Bronchial epithelial cell (primary cell): Measurements from ENCODE around the gene TMEM132D. TPM values are rescaled to one million over a fixed set of nuclear protein-coding genes. Genes with fewer than 3 reads are reported as not detected.
"Not testable (repeated sequence)": the region's sequence is repeated elsewhere in the genome, so short reads cannot be mapped to it uniquely, and the experiment has no call there.

Experiments
- DNase-seq: peaks from one replicate; pipeline ENCODE4 v3.0.0-alpha.2; 2010; ENCODE audit warnings: low read depth
- FAIRE-seq: peaks from 2 replicates; lab custom pipeline; 2011; peaks lifted over from hg19 to GRCh38; lab: Jason Lieb, UNC
- H3K27me3 ChIP-seq: 2 replicates; pipeline ENCODE4 v1.5.1; 2011; ENCODE audit warnings: low read length; ENCODE audit not compliant: control insufficient read depth, insufficient read depth
- H3K36me3 ChIP-seq: 2 replicates; pipeline ENCODE4 v1.5.1; 2011; ENCODE audit warnings: low read length; ENCODE audit not compliant: control insufficient read depth, insufficient read depth
- H3K4me3 ChIP-seq: 2 replicates; pipeline ENCODE4 v1.5.1; 2011; ENCODE audit warnings: mild to moderate bottlenecking, low read depth, low read length, control low read depth
- CTCF ChIP-seq: IDR thresholded peaks from 2 replicates; pipeline ENCODE4 v1.5.1; 2011; ENCODE audit warnings: mild to moderate bottlenecking, moderate library complexity, low read length, control low read depth, inconsistent platforms; ENCODE audit not compliant: insufficient read depth, severe bottlenecking
- total RNA-seq: library from RNA; depleted of rRNA; stranded (reverse); fragments of >200 nt; gene quantifications from 2 replicates; pipeline ENCODE4 v1.2.1, GENCODE V29; 2014

TMEM132D gene
- total RNA-seq, 1 donor from 2014 or later: not detected

- FAIRE-seq (no peak), DNase-seq (no peak)
- no peaks in the 10 kb centered on the region for H3K36me3 ChIP-seq
- peaks cover 2% of the 10 kb centered on the region for H3K27me3 ChIP-seq
- no peak for TF ChIP-seq CTCF
- H3K4me3 ChIP-seq: no peak overlapping the region
These were observed 1.3 kb downstream of the TMEM132D start for GRCh38 chr12:129902371-129903091.

GRCh38 chr12:129901254-129901653 lies 2.6 kb downstream of the TMEM132D start:
- FAIRE-seq (no peak), DNase-seq (peak; percentile 68)
- TF ChIP-seq CTCF: no peak
- H3K27me3 ChIP-seq: peaks cover 2% of the 10 kb centered on the region
- no peak overlapping the region for H3K4me3 ChIP-seq
- H3K36me3 ChIP-seq: no peaks in the 10 kb centered on the region

DNA sequence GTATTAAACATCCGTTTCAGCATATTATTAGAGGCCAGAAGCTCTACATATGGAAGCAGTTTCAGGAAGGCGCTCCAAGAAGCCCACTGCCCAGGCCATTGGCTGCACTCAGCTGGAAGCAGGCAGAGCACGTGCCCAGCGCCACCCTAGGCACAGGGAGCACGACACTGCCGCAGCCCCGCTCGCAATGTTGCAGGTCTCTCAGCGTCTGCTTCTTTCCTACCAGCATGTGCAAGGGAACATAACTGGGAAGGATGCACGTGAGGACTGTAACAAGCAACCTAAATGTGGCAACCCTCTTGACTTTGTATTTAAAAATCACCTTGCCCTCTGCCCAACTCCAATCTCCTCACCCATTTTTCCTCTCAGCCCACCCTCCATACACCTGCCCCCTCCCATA lies 3.5 kb downstream of the TMEM132D start:
- Histone ChIP-seq H3K36me3 (no peaks in the 10 kb centered on the region), H3K27me3 (peaks cover 2% of the 10 kb centered on the region), H3K4me3 (no peak overlapping the region)
- DNase-seq: no peak
- no peak for FAIRE-seq
- TF ChIP-seq CTCF: no peak

DNA sequence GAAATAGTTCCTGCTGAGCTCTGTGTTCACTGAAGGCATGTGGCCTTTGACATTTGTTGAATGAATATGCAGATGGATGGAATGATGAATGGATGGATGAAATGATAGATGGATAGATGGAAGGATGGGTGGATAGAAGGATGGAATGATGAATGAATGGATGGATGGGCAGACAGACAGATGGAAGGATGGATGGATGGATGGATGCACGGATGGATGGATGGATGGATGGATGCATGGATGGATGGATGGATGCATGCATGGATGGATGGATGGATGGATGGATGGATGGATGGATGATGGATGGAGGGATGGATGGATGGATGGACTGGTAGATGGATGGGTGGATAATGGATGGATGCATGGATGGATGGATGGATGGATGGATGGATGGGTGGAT lies 4.8 kb downstream of the TMEM132D start:
- not testable (repeated sequence) for H3K4me3 ChIP-seq, DNase-seq, H3K27me3 ChIP-seq, FAIRE-seq, H3K36me3 ChIP-seq

- DNase-seq (no peak), FAIRE-seq (no peak)
- H3K4me3 ChIP-seq: no peak overlapping the region
- TF ChIP-seq CTCF: no peak
- H3K36me3 ChIP-seq: no peaks in the 10 kb centered on the region
- H3K27me3 ChIP-seq: no peaks in the 10 kb centered on the region
These were observed 10.1 kb downstream of the TMEM132D start for GRCh38 chr12:129893691-129894090.

GRCh38 chr12:129887101-129887500 lies 16.7 kb downstream of the TMEM132D start:
- Histone ChIP-seq H3K27me3 (no peaks in the 10 kb centered on the region), H3K36me3 (no peaks in the 10 kb centered on the region), H3K4me3 (no peak overlapping the region)
- no peak for FAIRE-seq
- TF ChIP-seq CTCF: no peak
- peak; percentile 1 for DNase-seq
